Measurements from ENCODE around the gene KRTAP4-6. TPM values are rescaled to one million over a fixed set of nuclear protein-coding genes. Genes with fewer than 3 reads are reported as not detected.
"Not testable (repeated sequence)": the region's sequence is repeated elsewhere in the genome, so short reads cannot be mapped to it uniquely, and the experiment has no call there.

Gene KRTAP4-6
- total RNA-seq, 1 experiment from 2014 or later: not detected

- no peak for DNase-seq (ENCODE audit: low read depth)
These were observed 7.3 kb upstream of the KRTAP4-6 start for GRCh38 chr17:41147531-41148204.

- no peak for DNase-seq (ENCODE audit: low read depth)
These were observed 4.9 kb upstream of the KRTAP4-6 start for GRCh38 chr17:41145261-41145660.

GRCh38 chr17:41144846-41145245, 4.5 kb upstream of the KRTAP4-6 start:
- no peak for DNase-seq (ENCODE audit: low read depth)

DNA sequence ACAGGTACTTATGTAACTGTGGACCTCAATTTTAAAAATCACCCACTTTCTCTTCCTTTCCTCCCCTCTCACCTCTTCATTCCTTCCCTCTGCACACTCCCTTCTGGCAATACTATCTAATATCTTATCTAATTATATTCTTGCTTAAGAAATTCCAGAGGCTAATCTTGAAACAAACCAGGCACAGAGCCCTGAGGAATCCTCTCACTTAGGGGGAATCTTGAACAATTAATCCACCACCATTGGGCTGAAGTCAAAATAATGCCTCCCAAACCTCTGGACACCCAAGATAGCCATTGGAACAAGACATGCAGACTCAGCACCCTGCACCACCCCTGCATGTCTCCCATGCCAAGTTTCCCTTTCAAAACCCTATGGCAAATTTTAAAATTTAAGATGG, 1.0 kb upstream of the KRTAP4-6 start:
- no peak for DNase-seq (ENCODE audit: low read depth)

GRCh38 chr17:41139865-41140264, 479 bp downstream of the KRTAP4-6 start:
- not testable (repeated sequence) for DNase-seq (ENCODE audit: low read depth)

DNA sequence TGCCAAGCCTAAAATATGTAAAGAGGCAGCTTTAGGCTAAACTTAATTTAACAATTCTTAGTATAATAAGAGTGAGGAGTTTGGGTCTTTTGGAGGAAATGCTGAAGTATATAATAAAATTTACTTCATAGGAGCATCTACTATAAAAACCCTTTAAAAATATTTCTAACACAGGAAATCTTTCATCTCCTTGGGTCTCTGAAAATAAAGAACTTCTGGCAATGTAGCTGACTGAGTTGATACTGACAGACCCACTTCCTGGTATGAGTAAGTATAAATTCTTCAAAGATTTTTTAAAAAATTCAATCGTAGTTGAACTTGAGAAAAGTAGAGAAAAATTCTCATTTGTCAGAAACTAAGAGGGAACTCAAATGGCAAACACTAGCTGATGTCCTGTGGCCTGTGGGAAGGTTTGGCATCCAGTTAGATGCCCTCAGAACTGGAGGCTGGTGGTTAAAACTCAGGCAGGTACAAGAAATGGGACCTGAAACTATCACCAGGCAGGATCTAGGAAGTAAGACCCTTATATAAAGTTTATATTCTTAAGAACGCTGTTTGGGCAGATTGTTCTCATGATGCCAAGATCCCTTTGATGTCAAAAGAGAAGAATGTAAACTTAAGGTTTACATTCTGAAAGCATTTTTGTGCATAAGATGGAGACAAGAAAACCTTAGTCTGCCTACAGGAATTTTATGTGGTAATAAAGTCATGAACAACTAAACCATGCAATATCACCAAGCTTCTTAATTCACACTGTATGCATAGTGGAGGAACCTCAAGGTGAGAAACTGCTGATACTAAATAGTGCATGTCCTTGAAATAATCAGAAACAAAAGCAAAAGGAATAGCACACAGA, 6.2 kb downstream of the KRTAP4-6 start:
- DNase-seq (ENCODE audit: low read depth): no peak

- DNase-seq (ENCODE audit: low read depth): peak; percentile 37
These were observed 8.4 kb downstream of the KRTAP4-6 start for GRCh38 chr17:41131979-41132378.

GRCh38 chr17:41127371-41127770, 13.0 kb downstream of the KRTAP4-6 start:
- no peak for DNase-seq (ENCODE audit: low read depth)

- DNase-seq (ENCODE audit: low read depth): no peak
These were observed 13.9 kb downstream of the KRTAP4-6 start for GRCh38 chr17:41126412-41126811.

DNA sequence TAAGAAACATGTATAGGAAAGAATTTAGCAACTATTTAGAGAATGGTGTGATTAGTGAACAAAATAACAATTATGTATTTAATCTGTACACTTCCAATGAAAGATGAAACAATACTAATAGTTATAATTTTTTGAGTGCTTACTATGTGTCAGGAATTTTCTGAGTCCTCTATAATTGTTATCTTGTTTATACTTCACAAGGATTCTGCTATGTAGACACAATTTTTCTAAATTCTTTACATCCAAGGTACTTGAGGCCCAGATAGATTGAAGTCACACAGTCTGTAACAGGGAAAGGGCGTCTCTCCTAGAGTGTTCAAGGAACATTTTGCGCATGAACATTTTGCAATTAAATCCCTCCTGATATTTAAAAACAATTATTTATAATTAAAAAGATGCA, 15.3 kb downstream of the KRTAP4-6 start:
- no peak for DNase-seq (ENCODE audit: low read depth)

GRCh38 chr17:41123991-41124371, 16.4 kb downstream of the KRTAP4-6 start, which contains the start of gene KRTAP4-12:
Gene KRTAP4-12, minus strand, starts transcription at chr17:41124182. Its CDS starts 60 bp downstream, at chr17:41124122.
- DNase-seq (ENCODE audit: low read depth): peak; percentile 3

DNA sequence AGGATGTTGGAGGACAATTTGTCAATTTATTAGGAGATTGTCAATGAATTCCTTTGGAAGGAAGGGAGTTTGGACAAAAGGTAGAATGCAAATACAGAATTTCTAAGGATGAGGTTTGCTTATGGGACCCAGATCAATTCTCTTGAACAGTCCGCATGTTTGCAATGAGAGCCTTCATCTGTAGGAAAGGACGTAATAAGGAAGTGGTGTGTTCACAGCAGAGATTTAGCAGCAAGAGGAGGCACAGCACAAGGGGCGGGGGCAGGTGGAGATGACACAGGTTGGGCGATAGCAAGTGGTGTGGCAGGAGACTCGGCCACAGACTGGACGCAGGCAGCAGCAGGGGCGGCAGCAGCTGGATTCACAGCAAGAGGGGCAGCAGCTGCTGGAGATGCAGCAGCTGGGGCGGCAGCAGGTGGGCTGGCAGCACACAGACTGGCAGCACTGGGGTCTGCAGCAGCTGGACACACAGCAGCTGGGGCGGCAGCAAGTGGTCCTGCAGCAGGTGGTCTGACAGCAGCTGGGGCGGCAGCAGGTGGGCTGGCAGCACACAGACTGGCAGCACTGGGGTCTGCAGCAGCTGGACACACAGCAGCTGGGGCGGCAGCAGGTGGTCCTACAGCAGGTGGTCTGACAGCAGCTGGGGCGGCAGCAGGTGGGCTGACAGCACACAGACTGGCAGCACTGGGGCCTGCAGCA, 16.9 kb downstream of the KRTAP4-6 start:
- DNase-seq (ENCODE audit: low read depth): not testable (repeated sequence)

GRCh38 chr17:41121742-41122141, 18.6 kb downstream of the KRTAP4-6 start:
- DNase-seq (ENCODE audit: low read depth): no peak

- not testable (repeated sequence) for DNase-seq (ENCODE audit: low read depth)
These were observed 20.4 kb downstream of the KRTAP4-6 start for GRCh38 chr17:41119696-41120690.

- no peak for DNase-seq (ENCODE audit: low read depth)
These were observed 21.6 kb downstream of the KRTAP4-6 start for GRCh38 chr17:41118721-41119120.

- DNase-seq (ENCODE audit: low read depth): peak; percentile 6
These were observed 22.4 kb downstream of the KRTAP4-6 start, which contains the start of gene KRTAP4-11 for GRCh38 chr17:41117846-41118386. Gene KRTAP4-11, minus strand, starts transcription at chr17:41118373. Its CDS starts 58 bp downstream, at chr17:41118315.

DNA sequence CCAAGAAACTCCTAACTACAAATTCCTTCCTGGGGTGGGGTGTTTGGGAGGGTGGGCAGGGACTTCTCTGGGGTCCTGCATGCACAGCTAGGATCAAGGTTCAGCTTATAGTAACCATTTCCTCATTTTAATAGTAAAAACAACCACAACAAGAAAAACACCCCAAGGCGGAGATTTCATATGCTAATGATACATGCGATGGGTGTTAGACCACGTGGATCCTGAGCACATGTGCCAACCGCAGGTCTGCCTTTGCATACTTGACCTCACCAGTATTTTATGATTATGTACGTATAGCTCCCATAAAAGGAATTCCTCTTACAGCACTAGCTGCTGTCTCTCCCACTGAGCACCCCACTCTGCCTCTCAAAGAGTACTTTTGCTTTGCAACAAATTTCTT, 24.0 kb downstream of the KRTAP4-6 start:
- DNase-seq (ENCODE audit: low read depth): no peak

DNA sequence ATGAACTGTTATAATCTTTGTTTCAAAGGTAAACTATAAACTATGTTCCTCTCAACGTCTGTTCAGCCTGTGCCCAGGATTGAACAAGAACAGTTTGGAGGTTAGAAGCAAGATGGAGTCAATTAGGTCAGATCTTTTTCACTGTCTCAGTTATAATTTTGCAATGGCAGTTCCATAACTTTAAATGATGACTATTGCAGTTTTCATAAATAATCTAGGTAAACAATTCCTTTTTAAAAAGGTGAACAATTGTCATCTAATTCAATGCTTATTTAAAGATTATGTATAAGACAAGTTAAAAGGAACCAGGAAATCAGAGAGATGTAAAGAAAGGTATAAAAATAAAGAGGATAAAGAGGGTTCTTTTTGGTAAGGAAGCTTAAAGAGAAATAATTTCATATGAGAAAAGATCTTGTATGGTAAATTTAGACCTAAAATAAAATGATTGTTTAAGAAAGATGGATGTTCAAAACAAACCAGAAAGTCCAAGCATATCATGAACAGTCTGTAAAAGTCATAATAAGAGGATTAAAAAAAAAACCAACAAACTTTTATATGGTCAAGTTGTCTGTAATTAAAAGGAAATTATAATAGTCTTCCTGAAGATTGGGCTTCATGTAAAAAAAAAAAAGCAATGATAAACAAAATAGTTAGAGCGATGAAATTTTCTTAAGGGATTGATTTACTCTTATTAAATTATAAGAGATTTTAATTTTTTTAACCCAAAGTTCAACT, 29.0 kb downstream of the KRTAP4-6 start:
- peak; percentile 11 for DNase-seq (ENCODE audit: low read depth)

DNA sequence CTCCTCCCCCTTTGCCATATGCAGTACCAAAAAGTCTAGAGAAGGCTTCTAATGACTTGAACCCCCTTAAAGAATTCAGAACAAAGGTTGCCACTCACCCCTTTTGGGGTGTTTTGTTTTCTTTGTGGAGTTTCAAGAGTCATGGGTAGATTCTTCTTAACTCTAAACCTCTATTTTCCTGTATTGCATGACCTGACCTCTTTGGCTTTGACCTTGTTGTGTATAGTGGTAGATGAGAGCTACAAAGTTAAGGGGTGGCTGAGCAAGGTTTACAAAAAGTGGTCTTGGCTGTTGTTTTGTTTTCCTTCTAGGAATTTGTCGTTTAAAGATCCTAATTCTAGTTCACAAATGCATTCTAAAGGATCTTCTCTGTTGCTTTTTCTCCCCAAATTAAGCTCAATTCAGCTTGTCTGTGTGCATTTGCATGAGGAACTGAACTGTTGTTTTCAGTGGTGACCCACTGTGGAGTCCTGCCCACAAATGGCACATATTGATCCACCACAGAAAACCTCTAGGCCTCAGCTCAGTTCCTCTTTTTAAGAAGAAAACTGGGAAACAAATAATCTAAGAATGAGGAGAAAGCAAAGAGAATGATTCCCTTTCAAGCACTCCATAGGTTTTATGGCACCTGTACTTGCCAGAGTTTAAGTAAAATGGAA, 31.5 kb downstream of the KRTAP4-6 start:
- not testable (repeated sequence) for DNase-seq (ENCODE audit: low read depth)

All from LHCN-M2 (cell line).